Urothelium cell line (cell line): ENCODE data around the gene ITGAD.
A peak's percentile ranks its signal among the peaks of the same experiment; 100 is the strongest.

ENCODE experiments used
- DNase-seq: peaks from one replicate; pipeline ENCODE4 v3.0.0; 2011; ENCODE audit warnings: low spot score, mixed read lengths
- FAIRE-seq: peaks from 2 replicates; lab custom pipeline; 2011; peaks lifted over from hg19 to GRCh38; lab: Jason Lieb, UNC

ITGAD gene

DNA sequence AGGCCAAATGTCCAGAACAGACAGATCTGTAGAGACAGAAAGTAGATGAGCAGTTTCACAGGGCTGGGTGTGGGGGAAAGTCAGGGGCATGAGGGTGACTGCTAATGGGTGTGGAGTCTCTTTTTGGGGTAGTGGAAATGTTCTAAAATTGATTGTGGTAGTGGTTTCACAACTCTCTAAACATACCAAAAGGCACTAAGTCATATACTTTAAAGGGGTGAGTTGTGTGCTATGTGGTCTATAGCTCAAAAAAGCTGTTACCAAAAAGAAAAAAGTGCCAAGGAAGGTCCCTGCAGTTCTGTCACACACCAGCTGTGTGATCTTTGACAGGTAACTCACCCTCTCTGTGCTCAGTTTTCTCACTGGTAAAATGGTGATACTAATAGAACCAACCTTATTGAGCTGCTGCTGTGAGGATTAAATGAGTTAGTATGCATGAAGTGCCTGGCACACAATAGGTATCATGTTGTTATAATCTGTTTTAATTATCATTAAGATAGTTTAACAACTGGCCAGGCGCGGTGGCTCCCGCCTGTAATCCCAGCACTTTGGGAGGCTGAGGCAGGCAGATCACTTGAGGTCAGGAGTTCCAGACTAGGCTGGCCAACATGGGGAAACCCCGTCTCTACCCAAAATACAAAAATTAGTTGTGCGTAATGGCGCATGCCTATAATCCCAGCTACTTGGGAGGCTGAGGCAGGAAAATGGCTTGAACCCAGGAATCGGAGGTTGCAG lies 27.8 kb upstream of the ITGAD start:
- FAIRE-seq (no peak), DNase-seq (no peak)

DNA sequence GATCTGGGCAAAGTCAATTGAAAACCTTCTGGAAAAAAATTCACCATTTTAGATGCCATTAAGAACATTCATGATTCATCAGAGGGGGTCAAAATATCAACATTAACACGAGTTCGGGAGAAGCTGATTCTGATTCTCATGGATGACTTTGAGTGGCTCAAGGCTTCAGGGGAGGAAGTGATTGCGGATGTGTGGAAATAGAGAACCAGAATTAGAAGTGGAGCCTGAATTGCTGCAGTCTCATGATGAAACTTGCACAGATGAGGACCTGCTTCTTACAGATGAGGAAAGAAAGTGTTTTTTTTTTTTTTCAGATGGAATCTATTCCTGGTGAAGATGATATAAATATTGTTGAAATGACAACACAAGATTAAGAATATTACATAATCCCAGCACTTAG lies 25.3 kb upstream of the ITGAD start:
- FAIRE-seq = no peak
- DNase-seq = no peak

DNA sequence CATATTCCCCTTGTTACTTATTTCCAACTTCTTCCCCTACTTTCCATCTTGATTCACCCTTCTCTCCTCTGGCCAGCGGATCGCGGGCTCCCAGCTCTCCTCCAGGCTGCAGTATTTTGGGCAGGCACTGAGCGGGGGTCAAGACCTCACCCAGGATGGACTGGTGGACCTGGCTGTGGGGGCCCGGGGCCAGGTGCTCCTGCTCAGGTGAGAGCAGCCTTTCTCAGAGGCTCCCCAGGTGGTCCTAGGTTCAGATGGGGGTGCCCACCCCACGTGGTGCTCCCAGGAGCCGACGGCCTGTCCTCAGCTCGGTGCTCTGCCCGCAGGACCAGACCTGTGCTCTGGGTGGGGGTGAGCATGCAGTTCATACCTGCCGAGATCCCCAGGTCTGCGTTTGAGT lies 22.1 kb upstream of the ITGAD start:
- DNase-seq (no peak), FAIRE-seq (no peak)

DNA sequence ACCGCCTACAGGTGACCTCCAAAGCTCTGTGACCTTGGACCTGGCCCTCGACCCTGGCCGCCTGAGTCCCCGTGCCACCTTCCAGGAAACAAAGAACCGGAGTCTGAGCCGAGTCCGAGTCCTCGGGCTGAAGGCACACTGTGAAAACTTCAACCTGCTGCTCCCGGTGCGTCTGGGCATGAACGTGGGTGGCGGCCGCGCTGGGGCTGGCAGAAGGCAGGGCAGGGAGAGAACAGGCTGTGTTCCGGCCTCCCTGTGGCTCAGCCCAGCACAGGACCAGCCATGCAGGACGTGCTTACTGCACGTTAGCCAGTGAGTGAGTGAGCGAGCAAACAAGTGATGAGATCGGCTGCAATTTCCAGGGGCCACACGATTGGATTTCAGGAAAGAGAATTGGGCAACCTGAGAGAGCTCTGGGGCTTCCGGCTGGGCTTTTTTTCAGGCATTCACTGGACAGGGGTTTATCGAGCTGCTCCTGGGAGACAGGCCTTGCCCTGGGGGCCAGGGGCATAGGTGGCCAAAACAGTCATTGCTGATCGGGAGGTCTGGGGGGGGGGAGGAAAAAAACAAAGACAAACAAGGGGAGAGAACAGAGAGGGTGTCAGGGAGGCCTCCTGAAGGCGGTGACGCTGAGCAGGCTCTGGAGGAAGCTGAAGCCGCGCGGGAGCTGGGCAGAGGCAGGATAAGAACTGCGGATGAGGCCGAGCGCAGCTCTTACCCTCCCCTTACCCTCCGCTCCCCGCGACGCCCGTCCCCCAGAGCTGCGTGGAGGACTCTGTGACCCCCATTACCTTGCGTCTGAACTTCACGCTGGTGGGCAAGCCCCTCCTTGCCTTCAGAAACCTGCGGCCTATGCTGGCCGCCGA lies 21.3 kb upstream of the ITGAD start:
- DNase-seq (no peak), FAIRE-seq (no peak)

DNA sequence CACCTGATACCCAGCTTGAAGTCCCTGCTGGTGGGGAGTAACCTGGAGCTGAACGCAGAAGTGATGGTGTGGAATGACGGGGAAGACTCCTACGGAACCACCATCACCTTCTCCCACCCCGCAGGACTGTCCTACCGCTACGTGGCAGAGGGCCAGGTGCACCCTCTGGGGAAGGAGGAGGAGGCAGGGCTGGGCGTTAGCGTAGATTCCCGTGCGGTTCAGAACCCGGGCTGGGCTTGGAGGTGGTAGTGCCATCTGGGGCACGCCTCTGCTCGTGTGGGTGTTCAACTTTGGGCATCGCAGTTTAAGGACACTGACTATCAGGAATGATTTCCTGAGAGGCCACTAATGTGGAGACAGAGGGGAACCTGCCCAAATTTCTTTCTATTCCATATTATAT lies 19.9 kb upstream of the ITGAD start:
- no peak for FAIRE-seq
- no peak for DNase-seq

DNA sequence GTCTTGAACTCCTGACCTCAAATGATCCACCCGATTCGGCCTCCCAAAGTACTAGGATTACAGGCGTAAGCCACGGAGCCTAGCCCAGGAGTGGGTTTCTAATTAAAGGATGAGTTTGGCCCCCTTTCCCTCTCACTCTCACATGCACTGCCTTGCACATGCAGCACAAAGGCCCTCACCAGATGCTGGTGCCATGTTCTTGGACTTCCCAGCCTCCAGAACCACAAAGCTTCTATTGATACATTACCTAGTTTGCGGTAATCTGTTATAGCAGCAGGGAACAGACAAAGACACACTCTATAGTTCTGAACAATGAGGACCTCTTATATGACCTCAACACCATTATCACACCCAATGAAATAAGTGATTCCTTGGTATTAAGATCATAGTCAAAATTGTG lies 17.9 kb upstream of the ITGAD start:
- FAIRE-seq = no peak

DNA sequence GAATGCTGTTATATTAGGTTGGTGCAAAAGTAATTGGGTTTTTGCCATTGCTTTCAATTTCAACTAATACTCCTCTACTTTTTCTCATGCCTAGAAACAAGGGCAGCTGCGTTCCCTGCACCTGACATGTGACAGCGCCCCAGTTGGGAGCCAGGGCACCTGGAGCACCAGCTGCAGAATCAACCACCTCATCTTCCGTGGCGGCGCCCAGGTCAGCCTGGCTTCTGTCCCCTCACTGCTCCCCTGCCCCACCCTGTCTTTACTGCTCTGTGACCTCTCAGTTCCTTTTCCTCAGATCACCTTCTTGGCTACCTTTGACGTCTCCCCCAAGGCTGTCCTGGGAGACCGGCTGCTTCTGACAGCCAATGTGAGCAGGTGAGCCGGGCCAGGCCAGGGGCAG lies 16.4 kb upstream of the ITGAD start:
- no peak for FAIRE-seq
- DNase-seq = no peak

More for the DNA sequence above, 17.9 kb upstream of the ITGAD start:
- DNase-seq = no peak

DNA sequence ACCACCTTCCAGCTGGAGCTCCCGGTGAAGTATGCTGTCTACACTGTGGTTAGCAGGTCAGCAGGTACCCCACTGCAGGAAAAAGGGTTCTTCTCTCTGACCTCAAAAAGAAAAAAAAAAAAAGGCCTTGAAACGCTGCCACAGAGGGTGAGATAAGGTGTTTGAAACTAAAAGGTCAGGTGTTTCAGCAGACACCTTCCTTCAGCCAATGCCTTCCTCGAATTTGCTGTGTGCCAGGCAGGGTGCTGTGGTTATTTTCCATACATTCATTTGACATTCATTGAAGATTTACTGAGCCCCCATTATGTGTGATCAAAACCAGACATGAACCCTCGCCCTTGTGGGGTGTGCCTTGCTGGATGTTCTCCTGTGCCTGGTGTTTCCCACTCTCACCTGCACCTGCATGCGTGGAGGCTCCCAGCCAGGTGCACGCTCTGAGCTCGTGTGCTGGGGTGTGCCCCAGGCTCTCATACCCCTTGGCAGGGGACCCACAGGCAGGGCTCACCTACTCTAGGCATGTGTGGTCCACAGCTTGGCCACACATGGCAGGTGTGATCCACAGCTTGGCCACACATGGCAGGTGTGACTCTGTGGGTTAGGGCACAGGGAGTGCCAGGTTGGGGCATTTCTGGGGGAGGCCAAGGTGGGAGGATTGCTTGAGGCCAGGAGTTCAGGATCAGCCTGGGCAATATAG lies 15.8 kb upstream of the ITGAD start:
- DNase-seq = no peak
- FAIRE-seq = no peak

DNA sequence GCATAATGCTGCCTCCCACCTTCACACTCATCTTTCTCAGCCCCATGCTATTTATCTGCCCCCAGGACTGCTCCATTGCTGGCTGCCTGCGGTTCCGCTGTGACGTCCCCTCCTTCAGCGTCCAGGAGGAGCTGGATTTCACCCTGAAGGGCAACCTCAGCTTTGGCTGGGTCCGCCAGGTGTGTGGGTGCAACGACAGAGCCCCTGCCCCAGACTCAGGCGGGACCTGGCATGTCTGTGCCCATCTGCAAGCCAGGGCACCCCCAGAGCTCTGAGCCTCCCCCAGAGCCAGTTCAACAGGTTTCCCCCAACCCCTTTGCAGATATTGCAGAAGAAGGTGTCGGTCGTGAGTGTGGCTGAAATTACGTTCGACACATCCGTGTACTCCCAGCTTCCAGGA lies 12.9 kb upstream of the ITGAD start:
- DNase-seq (no peak), FAIRE-seq (no peak)

DNA sequence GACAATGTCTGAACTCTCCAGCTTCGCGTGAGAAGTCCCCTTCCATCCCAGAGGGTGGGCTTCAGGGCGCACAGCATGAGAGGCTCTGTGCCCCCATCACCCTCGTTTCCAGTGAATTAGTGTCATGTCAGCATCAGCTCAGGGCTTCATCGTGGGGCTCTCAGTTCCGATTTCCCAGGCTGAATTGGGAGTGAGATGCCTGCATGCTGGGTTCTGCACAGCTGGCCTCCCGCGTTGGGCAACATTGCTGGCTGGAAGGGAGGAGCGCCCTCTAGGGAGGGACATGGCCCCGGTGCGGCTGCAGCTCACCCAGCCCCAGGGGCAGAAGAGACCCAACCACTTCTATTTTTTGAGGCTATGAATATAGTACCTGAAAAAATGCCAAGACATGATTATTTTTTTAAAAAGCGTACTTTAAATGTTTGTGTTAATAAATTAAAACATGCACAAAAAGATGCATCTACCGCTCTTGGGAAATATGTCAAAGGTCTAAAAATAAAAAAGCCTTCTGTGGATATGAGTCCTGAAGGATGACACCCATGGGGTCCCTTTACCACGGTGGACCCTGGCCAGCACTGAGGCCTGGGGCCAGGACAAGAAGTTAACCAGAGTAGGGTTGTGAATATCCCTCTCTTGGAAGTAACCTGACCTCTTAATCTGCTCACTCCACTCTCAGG lies 10.5 kb upstream of the ITGAD start:
- DNase-seq (peak; percentile 41), FAIRE-seq (no peak)

DNA sequence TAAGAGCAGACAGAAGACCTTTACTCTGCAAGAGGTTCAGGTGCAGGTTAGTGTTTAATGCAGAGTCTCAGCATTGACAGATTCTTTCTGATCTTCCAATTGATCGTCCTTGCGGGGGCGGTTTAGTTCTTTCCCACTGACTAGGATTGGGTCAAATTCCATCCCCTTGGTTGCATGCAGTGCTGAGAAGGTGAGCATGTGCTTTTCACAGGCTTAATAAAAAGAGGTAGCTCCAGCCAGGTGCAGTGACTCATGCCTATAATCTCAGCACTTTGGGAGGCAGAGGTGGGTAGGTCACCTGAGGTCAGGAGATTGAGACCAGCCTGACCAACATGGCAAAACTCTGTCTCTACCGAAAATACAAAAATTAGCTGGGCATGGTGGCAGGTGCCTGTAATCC lies 7.5 kb upstream of the ITGAD start:
- DNase-seq (no peak), FAIRE-seq (no peak)

DNA sequence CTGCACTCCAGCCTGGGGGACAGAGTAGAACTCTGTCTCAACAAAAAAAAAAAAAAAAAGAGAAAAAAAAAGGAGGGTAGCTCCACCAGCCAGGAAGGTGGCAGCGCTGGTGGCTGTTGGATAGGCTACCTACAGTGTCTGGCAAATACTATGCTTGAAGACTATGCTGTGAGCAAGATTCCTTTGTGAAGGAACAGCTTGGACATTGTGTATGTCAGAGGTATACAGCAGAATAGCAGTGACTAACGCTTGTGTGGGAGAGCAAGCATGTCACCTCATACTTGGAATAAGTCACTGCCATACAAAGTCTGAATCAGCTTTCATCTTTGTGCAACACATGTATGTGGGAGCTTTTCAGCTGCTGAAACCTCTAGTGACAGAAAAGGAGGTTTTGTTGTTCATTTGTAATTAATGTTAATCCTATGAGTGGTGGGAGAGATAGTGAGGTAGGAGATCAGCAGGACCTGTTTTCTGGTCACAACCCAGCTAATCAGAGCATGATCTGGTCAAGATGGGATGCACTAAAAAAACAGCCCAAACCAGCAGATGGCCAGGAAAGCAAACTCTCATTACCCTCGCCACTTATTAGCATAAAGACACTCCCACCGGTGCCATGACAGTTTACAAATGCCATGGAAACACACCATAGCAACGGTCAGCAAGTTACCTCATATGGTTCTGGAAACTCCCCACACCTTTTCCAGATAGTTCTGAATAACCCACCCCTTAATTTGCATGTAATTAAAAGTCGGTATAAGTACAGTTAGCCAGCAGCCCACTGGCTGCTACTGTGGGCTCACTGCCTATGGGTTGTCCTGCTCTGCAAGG lies 6.8 kb upstream of the ITGAD start:
- DNase-seq = peak; percentile 61
- no peak for FAIRE-seq

DNA sequence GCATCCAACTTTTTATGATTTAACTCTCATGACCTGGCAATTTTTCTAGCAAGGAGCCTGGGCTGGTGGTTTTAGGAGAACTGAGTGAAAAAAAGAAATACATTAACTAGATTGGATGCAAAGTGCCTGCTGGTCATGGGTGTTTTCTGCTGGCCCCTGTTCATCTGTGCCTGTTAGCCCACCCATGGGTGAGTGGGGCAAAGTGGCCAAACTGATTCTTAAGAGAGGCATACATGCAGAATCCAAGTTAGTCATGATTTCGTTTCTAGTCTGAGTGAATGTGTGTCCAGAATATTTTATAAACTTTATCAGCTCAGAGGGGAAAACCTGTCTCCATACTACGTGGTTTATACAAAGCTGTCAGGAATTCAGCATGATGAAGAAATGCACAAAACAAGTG lies 4.6 kb upstream of the ITGAD start:
- DNase-seq = no peak
- FAIRE-seq = no peak

DNA sequence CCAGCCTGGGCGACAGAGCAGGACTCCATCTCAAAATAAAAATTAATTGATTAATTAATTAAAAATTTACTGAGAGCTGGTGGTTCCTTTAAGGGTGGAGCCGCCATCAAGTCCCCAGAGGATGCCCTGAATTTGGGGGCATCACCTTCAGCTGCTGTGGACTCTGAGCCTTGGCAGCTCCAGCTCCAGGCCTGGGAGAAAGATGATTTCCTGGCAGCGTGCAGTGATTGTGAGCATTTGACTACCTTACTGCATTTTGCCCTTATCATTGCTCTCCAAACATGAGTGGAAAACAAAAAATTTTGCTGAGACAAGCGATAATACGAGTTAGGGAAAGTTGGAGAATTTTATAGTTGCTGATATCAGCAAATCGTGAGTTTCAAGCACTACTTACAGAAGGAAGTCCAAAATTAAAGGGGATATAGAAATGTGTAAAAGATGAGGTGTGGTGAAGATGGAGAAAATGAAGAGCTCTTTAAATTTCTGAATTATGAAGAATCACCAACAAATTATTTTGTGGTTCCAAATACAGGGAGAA lies 2.6 kb upstream of the ITGAD start:
- no peak for FAIRE-seq

DNA sequence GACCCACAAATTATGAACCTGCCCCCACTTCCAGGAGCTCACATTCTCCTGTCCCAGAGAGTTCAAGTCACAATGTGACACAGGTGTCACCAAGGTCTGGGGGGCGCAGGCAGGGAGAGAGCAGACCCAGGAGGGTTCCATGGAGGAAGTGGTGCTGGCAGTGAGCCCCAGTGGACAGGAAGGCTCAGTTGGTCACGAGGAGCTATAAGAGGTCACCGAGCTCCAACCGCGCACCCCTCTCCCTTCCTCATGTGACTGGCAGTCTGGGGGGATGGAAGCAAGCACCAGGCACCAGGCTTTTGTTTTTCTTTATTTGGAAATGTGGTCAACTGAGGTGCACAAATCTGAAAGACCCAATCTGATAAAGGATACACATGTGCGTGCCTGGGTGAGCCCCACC lies 2.5 kb downstream of the ITGAD start:
- DNase-seq (no peak), FAIRE-seq (no peak)

More for the DNA sequence above, 2.6 kb upstream of the ITGAD start:
- no peak for DNase-seq

DNA sequence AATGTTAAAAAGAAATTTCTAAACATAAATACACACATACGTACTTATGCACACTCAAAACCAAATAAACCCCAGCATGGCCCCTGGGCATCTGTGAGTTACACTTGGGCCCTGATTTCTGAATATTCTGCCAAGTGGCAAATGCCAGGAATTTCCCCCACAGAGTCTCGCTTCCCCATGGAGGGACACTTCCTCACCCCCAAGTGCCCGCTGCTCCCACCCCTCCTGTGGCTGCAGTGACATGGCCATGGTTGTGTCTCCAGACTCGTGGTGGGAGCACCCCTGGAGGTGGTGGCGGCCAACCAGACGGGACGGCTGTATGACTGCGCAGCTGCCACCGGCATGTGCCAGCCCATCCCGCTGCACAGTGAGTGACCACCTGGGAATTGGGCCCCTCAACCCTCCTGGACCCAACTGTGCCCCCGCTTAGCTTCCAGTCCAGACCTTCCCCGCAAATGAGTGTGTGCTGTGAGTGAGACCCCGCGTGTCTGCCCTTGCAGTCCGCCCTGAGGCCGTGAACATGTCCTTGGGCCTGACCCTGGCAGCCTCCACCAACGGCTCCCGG lies 4.0 kb downstream of the ITGAD start:
- no peak for DNase-seq
- FAIRE-seq = no peak

DNA sequence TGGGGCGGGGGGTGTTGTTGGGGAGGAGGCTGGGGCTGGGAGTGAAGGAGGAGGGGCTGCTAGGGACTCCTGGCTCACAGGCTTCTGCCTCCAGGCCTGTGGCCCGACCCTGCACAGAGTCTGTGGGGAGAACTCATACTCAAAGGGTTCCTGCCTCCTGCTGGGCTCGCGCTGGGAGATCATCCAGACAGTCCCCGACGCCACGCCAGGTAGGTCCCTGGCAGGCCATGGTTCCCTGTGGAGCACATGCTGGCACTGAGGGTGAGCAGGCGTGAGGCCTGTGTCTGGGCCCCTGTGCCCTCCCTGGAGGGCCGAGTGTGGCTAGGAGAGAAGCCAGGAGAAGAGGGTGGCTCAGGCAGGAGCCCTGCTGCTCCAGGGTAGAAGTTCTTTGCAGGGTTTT lies 4.6 kb downstream of the ITGAD start:
- FAIRE-seq (no peak), DNase-seq (no peak)

DNA sequence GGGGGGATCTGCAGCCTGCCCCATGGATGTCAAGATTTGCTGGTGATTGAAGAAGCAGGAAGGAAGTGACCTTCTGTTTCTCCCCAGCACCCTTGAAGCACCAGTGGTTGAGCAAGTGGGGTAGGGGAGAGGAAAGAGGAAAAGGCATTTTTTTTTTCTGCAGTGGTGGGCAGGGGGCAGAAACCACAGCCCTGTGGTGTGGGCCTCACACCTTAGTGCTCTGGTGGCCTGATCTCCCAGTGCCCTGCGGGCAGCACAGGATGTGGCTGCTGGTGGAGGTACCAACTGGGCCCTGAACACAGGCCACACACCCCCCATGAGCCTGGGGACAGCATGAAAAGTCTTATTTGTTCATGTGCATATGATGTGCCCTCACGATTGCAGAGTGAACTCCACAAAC lies 7.1 kb downstream of the ITGAD start:
- no peak for FAIRE-seq

DNA sequence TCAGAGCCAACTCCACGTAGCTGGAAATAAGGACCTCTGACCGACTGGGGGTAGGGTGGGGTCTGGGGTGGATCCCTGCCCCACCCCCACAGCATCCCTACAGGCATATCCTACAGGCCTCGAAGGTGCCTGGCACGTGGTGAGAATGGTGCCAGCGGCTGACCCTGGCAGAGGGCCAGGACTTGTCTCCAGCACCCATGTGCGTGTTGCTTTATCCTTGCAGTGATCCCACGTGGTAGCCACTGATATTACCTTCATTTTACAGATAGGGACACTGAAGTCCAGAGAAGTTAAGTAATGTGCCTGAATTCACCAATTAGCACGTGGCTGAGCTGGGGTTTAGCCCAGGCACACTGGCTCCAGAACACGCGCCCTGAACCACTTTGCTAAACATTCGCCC lies 8.3 kb downstream of the ITGAD start:
- FAIRE-seq (no peak), DNase-seq (no peak)

More for the DNA sequence above, 7.1 kb downstream of the ITGAD start:
- no peak for DNase-seq

DNA sequence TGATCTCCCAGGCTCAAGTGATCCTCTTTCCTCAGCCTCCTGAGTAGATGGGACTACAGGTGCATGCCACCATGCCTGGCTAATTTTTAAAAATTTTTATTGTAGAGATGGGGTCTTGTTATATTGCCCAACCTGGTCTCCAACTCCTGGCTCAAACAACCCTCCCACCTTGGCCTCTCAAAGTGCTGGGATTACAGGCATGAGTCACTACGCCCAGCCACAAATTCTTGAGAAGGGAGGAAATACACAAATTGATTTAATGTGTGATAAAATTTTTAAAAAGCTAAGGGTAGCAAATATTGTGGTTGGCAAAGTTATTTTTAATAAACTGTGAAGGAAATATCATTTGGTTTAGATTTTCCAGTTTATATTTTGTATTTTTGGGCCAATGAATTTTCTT lies 9.6 kb downstream of the ITGAD start:
- no peak for FAIRE-seq
- DNase-seq = no peak
